ENCODE results near the gene KPNA6.

DNA sequence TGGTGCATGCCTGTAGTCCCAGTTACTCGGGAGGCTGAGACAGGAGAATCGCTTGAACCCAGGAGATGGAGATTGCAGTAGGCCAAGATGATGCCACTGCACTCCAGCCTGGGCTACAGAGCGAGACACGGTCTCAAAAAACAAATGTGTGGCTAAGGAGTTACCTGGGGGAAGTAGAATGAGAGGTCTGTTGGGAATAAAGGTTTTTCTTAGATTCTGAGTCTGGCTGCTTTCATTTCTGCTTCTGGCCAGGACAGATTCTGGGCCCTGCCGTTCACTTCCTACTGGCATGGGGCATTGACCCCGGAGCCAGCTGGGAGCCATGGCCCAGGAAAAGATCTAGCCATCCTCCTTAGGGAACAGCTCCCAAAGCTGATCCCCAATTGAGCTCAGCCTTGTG, 100.6 kb downstream of the KPNA6 start:
- TF ChIP-seq, protein P1, sequence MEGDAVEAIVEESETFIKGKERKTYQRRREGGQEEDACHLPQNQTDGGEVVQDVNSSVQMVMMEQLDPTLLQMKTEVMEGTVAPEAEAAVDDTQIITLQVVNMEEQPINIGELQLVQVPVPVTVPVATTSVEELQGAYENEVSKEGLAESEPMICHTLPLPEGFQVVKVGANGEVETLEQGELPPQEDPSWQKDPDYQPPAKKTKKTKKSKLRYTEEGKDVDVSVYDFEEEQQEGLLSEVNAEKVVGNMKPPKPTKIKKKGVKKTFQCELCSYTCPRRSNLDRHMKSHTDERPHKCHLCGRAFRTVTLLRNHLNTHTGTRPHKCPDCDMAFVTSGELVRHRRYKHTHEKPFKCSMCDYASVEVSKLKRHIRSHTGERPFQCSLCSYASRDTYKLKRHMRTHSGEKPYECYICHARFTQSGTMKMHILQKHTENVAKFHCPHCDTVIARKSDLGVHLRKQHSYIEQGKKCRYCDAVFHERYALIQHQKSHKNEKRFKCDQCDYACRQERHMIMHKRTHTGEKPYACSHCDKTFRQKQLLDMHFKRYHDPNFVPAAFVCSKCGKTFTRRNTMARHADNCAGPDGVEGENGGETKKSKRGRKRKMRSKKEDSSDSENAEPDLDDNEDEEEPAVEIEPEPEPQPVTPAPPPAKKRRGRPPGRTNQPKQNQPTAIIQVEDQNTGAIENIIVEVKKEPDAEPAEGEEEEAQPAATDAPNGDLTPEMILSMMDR (IDR thresholded peaks at IDR 0.05), result no peak
- TF ChIP-seq POLR2A (IDR thresholded peaks at IDR 0.05), result no peak
- no peak for TF ChIP-seq POLR2AphosphoS5 (IDR thresholded peaks at IDR 0.05)

Measured in breast epithelium (tissue), 3 donors.